A549 (cell line): ENCODE measurements around the gene SEC14L5.

ENCODE experiments used
- CTCF ChIP-seq: fragments of >200 bp; sonication (Bioruptor Twin); formaldehyde crosslinking; IDR thresholded peaks from 3 replicates; pipeline ENCODE4 v1.5.1; 2016
- EP300 ChIP-seq, 2 experiments: fragments of >200 bp; sonication (Bioruptor Twin); formaldehyde crosslinking; IDR thresholded peaks; 2 replicates in 1 of 2; 3 replicates in 1 of 2; pipeline ENCODE4 v1.6.1; 2016 to 2017
- KDM1A ChIP-seq: fragments of 200-600 bp; sonication (generic); IDR thresholded peaks from 2 replicates; pipeline ENCODE4 v1.6.1; 2016; ENCODE audit warnings: low read depth, mild to moderate bottlenecking
- NR3C1 ChIP-seq: fragments of >200 bp; sonication (Bioruptor Twin); formaldehyde crosslinking; IDR thresholded peaks from 3 replicates; pipeline ENCODE4 v1.6.1; 2017
- POLR2A ChIP-seq: IDR thresholded peaks from 2 replicates; pipeline ENCODE4 v1.6.1; 2012; ENCODE audit warnings: mild to moderate bottlenecking, low read length
- ZFP36 ChIP-seq: fragments of 450-650 bp; IDR thresholded peaks from 2 replicates; pipeline ENCODE4 v1.6.1; 2014; ENCODE audit warnings: borderline replicate concordance; ENCODE audit not compliant: partially characterized antibody
- TF ChIP-seq, protein P1 (sequence below): fragments of 450-650 bp; IDR thresholded peaks from 2 replicates; pipeline ENCODE4 v1.6.1; 2014; ENCODE audit warnings: antibody characterized with exemption

DNA sequence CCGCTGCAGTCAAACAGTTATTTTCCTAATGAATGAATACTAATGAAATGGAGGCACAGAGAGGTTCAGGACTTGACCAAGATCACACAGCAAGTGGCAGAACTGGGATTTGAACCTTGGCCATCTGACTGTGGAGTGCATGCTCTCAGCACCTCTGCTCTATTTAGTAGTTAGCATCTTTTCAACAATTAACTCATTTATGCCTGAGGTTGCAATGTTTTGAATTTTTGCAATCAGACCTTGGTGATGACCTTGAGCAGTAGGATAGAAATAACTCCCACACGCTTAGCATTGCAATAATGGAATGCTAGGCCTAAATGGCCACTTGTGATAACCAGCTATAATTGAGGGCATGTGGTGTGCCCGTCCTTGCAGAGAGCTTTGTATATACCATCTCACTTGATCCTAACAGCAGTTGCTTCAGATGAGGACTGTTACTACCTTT, 44.6 kb downstream of the SEC14L5 start:
- TF ChIP-seq POLR2A, result no peak
- TF ChIP-seq, protein P1, sequence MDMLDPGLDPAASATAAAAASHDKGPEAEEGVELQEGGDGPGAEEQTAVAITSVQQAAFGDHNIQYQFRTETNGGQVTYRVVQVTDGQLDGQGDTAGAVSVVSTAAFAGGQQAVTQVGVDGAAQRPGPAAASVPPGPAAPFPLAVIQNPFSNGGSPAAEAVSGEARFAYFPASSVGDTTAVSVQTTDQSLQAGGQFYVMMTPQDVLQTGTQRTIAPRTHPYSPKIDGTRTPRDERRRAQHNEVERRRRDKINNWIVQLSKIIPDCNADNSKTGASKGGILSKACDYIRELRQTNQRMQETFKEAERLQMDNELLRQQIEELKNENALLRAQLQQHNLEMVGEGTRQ, result no peak
- TF ChIP-seq NR3C1, result no peak
- no peak for TF ChIP-seq KDM1A
- TF ChIP-seq CTCF, result no peak
- no peak for TF ChIP-seq ZFP36
- no peak for TF ChIP-seq EP300 (IDR thresholded peaks at IDR 0.05)
